SHP77 (cell line): ENCODE data around the gene SHMT2.
A peak's percentile ranks its signal among the peaks of the same experiment; 100 is the strongest.
"Not testable (repeated sequence)": the region's sequence is repeated elsewhere in the genome, so short reads cannot be mapped to it uniquely, and the experiment has no call there.

ENCODE experiments used
- DNase-seq, 2 experiments: peaks; one replicate each; lab custom pipeline; 2025; lab: John Stamatoyannopoulos, UW

Gene SHMT2

DNA sequence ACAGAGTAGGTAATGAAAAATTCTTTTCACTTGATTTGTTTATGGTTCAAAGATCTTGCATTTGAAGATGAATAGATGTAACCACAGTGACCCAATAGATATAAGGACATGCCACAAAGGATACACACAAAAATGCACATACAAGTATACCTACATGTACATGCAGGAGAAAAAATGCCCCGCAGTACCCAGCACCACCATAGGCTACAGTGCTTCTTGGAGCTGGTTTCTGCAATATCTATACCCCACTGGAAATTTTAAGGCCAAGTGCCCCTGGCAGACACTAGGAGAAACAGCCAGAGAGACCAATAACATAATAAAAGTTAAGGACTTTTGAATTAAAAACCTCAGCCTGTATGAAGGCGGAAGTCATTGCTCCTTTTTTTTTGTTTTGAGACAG lies 33.6 kb downstream of the SHMT2 start:
- no peak for DNase-seq

DNA sequence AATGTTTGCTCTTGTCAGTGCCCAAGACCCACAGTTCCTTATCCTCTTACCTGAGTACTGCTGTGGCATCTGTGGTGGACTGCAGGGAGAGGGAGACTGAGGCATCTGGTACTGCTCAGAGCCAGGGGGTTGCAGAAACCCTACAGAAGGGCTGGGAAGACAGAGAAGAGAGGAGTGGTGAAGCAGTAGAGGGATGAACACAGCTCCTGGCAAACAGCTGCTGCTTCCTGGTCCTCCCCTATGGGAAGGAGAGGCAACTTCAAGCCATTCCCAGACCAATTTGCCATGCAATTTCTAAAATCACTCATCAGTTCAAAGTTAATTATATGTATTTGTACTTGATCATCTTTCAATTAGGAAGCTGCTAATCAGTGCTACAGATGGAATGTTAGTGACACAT lies 37.2 kb downstream of the SHMT2 start:
- no peak for DNase-seq

DNA sequence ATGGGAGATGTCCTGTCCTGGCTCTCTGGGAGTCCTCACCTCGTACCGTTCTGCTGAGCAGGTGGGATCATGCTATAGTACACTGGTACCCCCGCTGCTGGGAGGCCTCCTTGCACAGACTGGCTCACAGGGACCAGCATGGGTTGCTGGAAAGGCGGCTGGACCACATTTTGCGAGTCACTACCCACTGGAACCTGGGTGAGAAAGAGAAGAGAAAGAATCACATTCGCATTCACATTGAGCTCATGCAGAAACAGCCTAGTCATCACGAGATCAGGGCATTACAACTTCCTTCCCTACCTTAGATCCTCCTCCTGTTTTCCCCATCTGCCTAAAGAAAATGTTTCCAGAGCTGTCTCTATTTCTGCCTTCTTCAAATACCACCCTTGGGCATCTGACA lies 38.8 kb downstream of the SHMT2 start:
- no peak for DNase-seq

- no peak for DNase-seq
Observed at GRCh38 chr12:57270966-57271470, 41.5 kb downstream of the SHMT2 start.

DNA sequence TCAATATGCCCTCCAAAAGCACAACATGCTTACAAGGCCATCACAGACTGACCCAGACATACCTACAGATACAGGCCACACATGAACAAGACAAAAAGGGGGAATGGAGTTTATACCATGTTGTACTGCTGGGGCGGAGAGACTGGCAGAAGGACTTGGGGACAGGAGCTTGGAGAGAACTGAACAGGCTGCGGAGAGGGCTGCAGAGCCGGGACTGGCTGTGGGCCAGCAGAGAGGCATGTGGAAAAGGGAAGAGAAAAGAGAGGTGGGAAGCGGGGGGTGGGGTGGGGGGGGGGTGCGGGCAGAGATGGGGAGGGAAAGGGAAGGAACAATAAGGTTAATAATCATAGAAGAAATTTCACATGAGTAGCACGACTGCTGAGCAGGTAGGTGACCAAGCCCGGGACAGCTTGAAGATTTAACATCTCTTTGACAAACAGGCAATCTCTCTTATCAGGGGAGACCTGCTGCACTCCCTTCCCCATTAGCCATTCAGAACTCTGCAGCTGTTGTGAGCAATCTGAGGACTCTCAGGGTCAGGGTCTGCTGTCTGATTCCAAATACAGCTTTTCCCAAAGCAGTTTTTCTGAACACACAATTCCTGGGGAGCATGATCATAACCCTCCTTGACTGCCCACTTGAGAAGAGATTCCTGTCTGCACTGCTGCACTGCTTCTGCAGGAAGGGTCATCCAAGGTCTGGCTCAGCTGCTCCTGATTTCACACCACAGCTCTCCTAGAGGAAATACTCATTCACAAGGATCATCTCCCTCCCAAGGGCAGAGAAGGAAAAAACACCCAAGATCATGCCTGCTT lies 43.0 kb downstream of the SHMT2 start:
- no peak for DNase-seq

DNA sequence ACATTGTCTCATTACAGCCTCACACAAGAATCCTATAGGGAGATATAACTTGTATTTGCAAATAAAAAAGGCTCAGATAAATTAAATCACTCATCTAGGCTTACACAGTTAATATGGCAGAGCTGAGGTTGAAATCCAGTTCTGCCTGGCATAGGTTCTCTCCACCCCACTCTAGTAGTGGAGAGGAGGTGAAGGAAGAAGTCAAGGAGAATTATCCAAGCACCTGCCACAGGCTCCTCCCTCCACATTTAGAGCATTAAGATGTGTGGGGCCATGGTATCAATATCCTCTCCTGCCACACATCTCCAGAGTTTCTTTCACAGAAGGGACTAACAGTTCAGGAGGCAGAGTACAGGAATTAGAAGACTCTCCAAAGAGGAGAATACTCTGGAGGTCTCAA lies 44.0 kb downstream of the SHMT2 start:
- no peak for DNase-seq

DNA sequence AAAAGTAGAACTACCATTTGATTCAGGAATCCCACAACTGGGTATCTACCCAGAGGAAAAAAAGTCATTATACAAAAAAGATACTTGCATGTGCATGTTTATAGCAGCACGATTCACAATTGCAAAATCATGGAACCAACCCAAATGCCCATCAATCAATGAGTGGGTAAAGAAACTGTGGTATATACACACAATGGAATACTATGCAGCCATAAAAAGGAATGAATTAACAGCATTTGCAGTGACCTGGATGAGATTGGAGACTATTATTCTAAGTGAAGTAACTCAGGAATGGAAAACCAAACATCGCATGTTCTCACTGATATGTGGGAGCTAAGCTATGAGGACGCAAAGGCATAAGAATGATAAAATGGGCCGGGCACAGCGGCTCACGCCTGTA lies 46.7 kb downstream of the SHMT2 start:
- DNase-seq: not testable (repeated sequence)

- peak in 1 of 2 experiments; percentile 8 for DNase-seq
Observed at GRCh38 chr12:57276935-57277563, 47.5 kb downstream of the SHMT2 start.

DNA sequence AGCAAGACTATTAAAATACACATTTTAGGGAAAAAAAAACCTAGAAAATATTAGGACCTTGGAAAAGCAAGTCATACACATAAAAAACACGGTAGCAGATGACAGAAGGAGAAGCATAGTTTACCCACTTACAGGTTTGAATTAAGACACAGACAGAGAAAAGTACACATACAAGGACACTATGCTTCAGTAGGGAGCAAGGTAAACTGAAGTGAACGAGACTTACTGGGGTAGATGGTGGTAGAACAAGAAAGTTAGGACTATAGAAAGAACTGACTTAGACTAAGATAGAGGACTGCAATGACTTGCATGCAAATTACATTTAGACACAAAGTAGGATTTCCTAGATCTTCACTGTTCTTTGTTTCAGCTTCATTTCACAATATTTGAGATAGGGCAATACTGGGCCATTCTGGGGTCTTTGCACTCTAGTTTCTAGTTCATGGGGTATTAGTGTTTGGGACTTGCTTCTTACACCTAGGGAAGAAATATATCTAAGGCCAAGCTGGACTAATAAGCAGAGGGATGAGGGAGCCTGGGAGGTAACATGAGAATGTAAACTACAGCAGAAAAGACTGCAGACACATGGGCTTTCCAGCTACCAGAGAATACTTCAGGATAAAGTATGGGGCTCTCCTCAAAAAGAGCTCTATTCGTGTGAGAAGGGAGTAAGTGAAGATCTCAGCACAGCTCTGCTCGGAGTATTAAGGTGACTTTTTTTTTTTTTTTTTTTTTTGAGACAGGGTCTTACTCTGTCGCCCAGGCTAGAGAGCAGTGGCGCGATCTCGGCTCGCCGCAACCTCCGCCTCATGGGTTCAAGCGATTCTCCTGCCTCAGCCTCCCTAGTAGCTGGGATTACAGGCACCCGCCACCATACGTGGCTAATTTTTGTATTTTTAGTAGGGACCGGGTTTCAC lies 49.2 kb downstream of the SHMT2 start:
- no peak for DNase-seq

DNA sequence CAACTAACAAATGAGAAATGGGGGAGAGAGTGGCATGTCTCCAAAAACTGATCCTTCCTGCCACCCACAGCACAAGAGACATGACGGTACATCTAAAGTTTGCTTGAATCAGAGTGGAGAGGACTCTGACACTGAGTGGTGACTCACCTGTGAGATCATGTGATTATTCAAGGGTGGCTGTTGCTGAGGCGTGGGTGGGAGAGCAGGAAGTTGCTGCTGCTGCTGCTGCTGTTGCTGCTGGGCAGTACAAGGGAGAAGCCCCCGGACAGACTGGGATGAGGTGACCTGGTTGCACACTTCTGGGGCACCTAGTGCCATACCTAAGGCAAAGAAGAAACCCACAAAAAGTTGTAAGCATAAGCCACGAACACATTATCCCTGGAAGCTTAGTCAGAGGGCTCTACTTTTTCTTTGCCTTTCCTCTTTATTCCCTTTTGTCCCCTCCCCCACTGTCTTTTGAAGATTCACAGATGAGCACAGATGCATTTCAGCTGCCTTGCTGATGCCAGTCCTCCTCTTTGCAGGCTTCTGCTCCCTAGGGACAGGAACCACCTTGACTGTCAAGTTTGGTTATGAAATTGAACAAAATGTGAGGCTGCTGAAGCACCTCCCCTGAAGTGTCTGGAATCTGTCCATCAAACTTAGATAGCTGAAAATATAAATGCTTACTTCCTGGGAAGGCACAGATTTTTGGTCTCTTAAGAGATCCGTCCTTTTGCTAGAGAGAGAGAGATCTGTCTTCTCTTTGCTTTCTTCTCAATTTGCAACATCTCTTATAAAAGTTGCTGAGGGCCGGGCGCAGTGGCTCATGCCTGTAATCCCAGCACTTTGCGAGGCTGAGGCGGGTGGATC lies 50.9 kb downstream of the SHMT2 start:
- DNase-seq: no peak

DNA sequence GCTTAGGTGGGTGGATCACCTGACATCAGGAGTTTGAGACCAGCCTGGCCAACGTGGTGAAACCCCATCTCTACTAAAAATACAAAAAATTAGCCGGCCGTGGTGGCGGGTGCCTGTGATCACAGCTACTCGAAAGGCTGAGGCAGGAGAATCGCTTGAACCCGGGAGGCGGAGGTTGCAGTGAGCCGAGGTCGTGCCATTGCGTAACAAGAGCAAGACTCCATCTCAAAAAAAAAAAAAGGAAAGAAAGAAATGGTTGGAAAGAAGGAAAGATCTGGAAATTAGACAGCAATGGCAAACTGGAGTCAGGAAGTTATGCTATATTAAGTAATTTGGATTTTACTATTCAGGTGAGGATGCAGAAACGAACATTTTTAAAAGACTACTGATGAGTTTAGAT lies 52.6 kb downstream of the SHMT2 start:
- DNase-seq: not testable (repeated sequence)
